Gastrocnemius medialis (tissue), 4 donors: ENCODE results near the gene NAV2.

Experiments
- POLR2A ChIP-seq, 2 donors: fragments of 450-650 bp; IDR thresholded peaks; one replicate each; pipeline ENCODE4 v1.6.1; 2017; ENCODE audit warnings: antibody characterized with exemption in 2 of 2, mild to moderate bottlenecking in 2 of 2, moderate library complexity in 2 of 2
- TF ChIP-seq, protein P1 (sequence below), 5 experiments: fragments of 450-650 bp in 3 of 5; fragments of 200-600 bp in 2 of 5; sonication (generic) in 2 of 5; IDR thresholded peaks in 4 of 5; conservative IDR thresholded peaks in 1 of 5; 1 replicate in 4 of 5; 2 replicates in 1 of 5; pipeline ENCODE4 v1.5.1; 2016 to 2019; ENCODE audit warnings: antibody characterized with exemption in 5 of 5, mild to moderate bottlenecking in 3 of 5, moderate library complexity in 3 of 5

DNA sequence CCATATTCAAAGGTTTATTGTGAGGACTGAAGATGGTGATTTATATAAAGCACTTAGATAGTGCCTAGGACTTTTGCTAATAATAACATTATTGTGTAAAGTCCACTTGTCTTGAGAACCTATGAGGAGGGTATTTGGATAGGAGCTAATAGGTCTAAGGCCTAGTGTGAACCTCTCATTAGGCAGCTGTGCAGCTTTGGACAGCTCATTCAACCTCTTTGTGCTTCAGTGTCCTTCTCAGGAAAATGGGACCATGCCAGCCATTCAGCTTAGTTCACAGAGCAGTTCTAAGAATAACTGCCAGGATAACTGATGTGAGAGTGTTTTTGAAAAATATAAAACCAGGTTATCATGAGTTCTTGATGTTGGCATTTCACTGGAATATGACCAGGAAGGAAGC lies 56.2 kb downstream of the NAV2 start:
- TF ChIP-seq, protein P1, sequence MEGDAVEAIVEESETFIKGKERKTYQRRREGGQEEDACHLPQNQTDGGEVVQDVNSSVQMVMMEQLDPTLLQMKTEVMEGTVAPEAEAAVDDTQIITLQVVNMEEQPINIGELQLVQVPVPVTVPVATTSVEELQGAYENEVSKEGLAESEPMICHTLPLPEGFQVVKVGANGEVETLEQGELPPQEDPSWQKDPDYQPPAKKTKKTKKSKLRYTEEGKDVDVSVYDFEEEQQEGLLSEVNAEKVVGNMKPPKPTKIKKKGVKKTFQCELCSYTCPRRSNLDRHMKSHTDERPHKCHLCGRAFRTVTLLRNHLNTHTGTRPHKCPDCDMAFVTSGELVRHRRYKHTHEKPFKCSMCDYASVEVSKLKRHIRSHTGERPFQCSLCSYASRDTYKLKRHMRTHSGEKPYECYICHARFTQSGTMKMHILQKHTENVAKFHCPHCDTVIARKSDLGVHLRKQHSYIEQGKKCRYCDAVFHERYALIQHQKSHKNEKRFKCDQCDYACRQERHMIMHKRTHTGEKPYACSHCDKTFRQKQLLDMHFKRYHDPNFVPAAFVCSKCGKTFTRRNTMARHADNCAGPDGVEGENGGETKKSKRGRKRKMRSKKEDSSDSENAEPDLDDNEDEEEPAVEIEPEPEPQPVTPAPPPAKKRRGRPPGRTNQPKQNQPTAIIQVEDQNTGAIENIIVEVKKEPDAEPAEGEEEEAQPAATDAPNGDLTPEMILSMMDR (IDR thresholded peaks at IDR 0.05 in 4 of 5, conservative IDR thresholded peaks at IDR 0.05 in 1 of 5), result no peak
- TF ChIP-seq POLR2A (IDR thresholded peaks at IDR 0.05), result no peak
